ENCODE results near the gene CALR.

The CALR gene

DNA sequence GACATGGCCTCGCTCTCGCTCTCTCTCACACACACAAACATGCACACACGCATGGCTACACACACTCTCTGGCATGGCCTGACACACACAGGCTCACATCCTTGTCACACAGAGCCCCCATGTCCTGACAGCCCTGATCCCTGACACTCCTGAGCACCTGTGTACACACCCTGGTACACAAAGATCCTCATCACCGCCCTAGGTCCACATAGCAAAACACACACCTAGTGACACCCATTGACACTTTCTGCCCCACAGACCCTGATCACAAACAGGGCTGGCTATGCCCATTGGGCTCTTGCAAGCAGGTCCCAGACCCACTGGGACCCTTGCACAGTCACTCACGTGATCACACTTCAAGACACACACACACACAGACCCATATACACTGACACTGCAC is 52.9 kb downstream of the CALR start:
- peaks cover 7% of the 10 kb centered on the region; the same call in 1 of the 2 replicates for H3K27me3 ChIP-seq (ENCODE audit: insufficient read depth, low read length)
- H3K4me2 ChIP-seq (ENCODE audit: low read length), result no peak overlapping the region
- H3K9ac ChIP-seq (ENCODE audit: low read length), result no peak overlapping the region
- no peaks in the 10 kb centered on the region for H4K20me1 ChIP-seq (ENCODE audit: insufficient read depth, low read length)
- H3K36me3 ChIP-seq (ENCODE audit: insufficient read depth, low read length), result no peaks in the 10 kb centered on the region
- no peaks in the 10 kb centered on the region for H3K4me1 ChIP-seq (ENCODE audit: insufficient read depth, low read length, severe bottlenecking)
- no peaks in the 10 kb centered on the region for H3K9me2 ChIP-seq (ENCODE audit: low read depth, low read length)
- no peaks in the 10 kb centered on the region for H3F3A ChIP-seq (ENCODE audit: insufficient read depth, low read length)
- no peak overlapping the region for H2AFZ ChIP-seq (ENCODE audit: low read length)
- H3K4me3 ChIP-seq (ENCODE audit: low read depth, low read length, poor library complexity, severe bottlenecking), result no peak overlapping the region
- no peaks in the 10 kb centered on the region for H3K9me3 ChIP-seq (ENCODE audit: low read length)
- TF ChIP-seq CTCF (IDR thresholded peaks at IDR 0.05; ENCODE audit: low read length) (no peak), EZH2 (IDR thresholded peaks at IDR 0.05; ENCODE audit: borderline replicate concordance, low read length) (no peak)
- no peaks in the 10 kb centered on the region for H3K79me2 ChIP-seq (ENCODE audit: insufficient read depth, low read length)
- no peak overlapping the region for H3K27ac ChIP-seq (ENCODE audit: low read depth, low read length, poor library complexity, severe bottlenecking)

- no peaks in the 10 kb centered on the region for H3K79me2 ChIP-seq (ENCODE audit: insufficient read depth, low read length)
- no peak overlapping the region for H2AFZ ChIP-seq (ENCODE audit: low read length)
- H3K36me3 ChIP-seq (ENCODE audit: insufficient read depth, low read length), result no peaks in the 10 kb centered on the region
- H3K27ac ChIP-seq (ENCODE audit: low read depth, low read length, poor library complexity, severe bottlenecking), result no peak overlapping the region
- no peaks in the 10 kb centered on the region for H4K20me1 ChIP-seq (ENCODE audit: insufficient read depth, low read length)
- no peaks in the 10 kb centered on the region for H3F3A ChIP-seq (ENCODE audit: insufficient read depth, low read length)
- no peak overlapping the region for H3K4me2 ChIP-seq (ENCODE audit: low read length)
- H3K9ac ChIP-seq (ENCODE audit: low read length), result no peak overlapping the region
- no peak overlapping the region for H3K4me3 ChIP-seq (ENCODE audit: low read depth, low read length, poor library complexity, severe bottlenecking)
- H3K9me3 ChIP-seq (ENCODE audit: low read length), result no peaks in the 10 kb centered on the region
- H3K27me3 ChIP-seq (ENCODE audit: insufficient read depth, low read length), result peaks cover 7% of the 10 kb centered on the region; the same call in 1 of the 2 replicates
- TF ChIP-seq CTCF (IDR thresholded peaks at IDR 0.05; ENCODE audit: low read length) (no peak), EZH2 (IDR thresholded peaks at IDR 0.05; ENCODE audit: borderline replicate concordance, low read length) (no peak)
- no peaks in the 10 kb centered on the region for H3K4me1 ChIP-seq (ENCODE audit: insufficient read depth, low read length, severe bottlenecking)
- H3K9me2 ChIP-seq (ENCODE audit: low read depth, low read length), result no peaks in the 10 kb centered on the region
Observed at GRCh38 chr19:12992729-12993128, 54.3 kb downstream of the CALR start.

DNA sequence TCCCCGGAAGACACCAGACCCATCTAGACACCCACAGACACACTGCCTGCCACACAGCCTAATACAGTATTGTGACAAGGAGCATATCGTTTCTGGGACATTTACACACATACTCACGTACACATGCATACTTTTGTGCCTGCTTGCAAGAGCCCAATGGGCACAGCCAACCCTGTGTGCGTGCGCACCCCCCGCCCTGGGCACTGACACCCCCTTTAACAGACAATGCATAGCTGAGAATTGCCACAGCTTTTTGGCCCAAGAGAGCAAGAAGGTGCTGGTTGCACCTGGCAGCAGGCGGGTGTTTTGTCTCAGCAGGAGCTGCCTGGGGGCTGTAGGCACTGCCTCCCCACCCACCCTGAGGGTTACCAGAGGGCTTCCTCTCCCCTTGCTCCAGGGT is 55.2 kb downstream of the CALR start:
- no peaks in the 10 kb centered on the region for H3K36me3 ChIP-seq (ENCODE audit: insufficient read depth, low read length)
- H3K79me2 ChIP-seq (ENCODE audit: insufficient read depth, low read length), result no peaks in the 10 kb centered on the region
- no peaks in the 10 kb centered on the region for H3K4me1 ChIP-seq (ENCODE audit: insufficient read depth, low read length, severe bottlenecking)
- no peaks in the 10 kb centered on the region for H4K20me1 ChIP-seq (ENCODE audit: insufficient read depth, low read length)
- H3K4me3 ChIP-seq (ENCODE audit: low read depth, low read length, poor library complexity, severe bottlenecking), result no peak overlapping the region
- H3F3A ChIP-seq (ENCODE audit: insufficient read depth, low read length), result no peaks in the 10 kb centered on the region
- H3K9me2 ChIP-seq (ENCODE audit: low read depth, low read length), result no peaks in the 10 kb centered on the region
- H3K9me3 ChIP-seq (ENCODE audit: low read length), result no peaks in the 10 kb centered on the region
- H3K27me3 ChIP-seq (ENCODE audit: insufficient read depth, low read length), result peaks cover 7% of the 10 kb centered on the region; the same call in 1 of the 2 replicates
- no peak overlapping the region for H3K9ac ChIP-seq (ENCODE audit: low read length)
- TF ChIP-seq CTCF (IDR thresholded peaks at IDR 0.05; ENCODE audit: low read length) (no peak), EZH2 (IDR thresholded peaks at IDR 0.05; ENCODE audit: borderline replicate concordance, low read length) (no peak)
- H3K4me2 ChIP-seq (ENCODE audit: low read length), result no peak overlapping the region
- no peak overlapping the region for H2AFZ ChIP-seq (ENCODE audit: low read length)
- H3K27ac ChIP-seq (ENCODE audit: low read depth, low read length, poor library complexity, severe bottlenecking), result no peak overlapping the region
